OCI-LY7 (cell line): ENCODE data around the gene SEMA3E.

Experiments
- CTCF ChIP-seq: fragments of 200-600 bp; sonication (generic); conservative IDR thresholded peaks from 2 replicates; pipeline ENCODE4 v1.5.1; 2014; ENCODE audit warnings: mild to moderate bottlenecking, antibody characterized with exemption, low read length, moderate library complexity, mixed read lengths
- EZH2phosphoT487 ChIP-seq: fragments of 200-600 bp; sonication (generic); IDR thresholded peaks from 2 replicates; pipeline ENCODE4 v1.6.1; 2018; ENCODE audit warnings: low read depth, borderline replicate concordance, mild to moderate bottlenecking, mixed run types, antibody characterized with exemption, low read length, moderate library complexity, mixed read lengths

- TF ChIP-seq CTCF (no peak), EZH2phosphoT487 (no peak)
Observed at GRCh38 chr7:83469491-83469890, 179.4 kb downstream of the SEMA3E start.
